Mucosa of descending colon (tissue), 3 donors: Measurements from ENCODE around the gene CMAS. TPM values are rescaled to one million over a fixed set of nuclear protein-coding genes. Genes with fewer than 3 reads are reported as not detected.
"Not testable (repeated sequence)": the region's sequence is repeated elsewhere in the genome, so short reads cannot be mapped to it uniquely, and the experiment has no call there.

Experiments used
- ATAC-seq: fragments of 200-7000 bp; cut with Tn5 transposase; one replicate; pipeline ENCODE4 v1.9.1; 2020; ENCODE audit warnings: mild to moderate bottlenecking, moderate library complexity
- DNase-seq, 3 donors: peaks; one replicate each; pipeline ENCODE4 v3.0.0-alpha.2; 2020
- H3K36me3 ChIP-seq: fragments of 200-600 bp; one replicate; pipeline ENCODE4 v1.8.0; 2021; ENCODE audit warnings: low read depth, mild to moderate bottlenecking
- H3K4me1 ChIP-seq: fragments of 200-600 bp; one replicate; pipeline ENCODE4 v1.8.0; 2021; ENCODE audit warnings: low read depth, mild to moderate bottlenecking
- H3K4me3 ChIP-seq: fragments of 200-600 bp; one replicate; pipeline ENCODE4 v1.8.0; 2021; ENCODE audit warnings: mild to moderate bottlenecking
- H3K9me3 ChIP-seq: fragments of 200-600 bp; one replicate; pipeline ENCODE4 v1.8.0; 2021; ENCODE audit warnings: mild to moderate bottlenecking
- CTCF ChIP-seq: fragments of 200-600 bp; IDR thresholded peaks from one replicate; pipeline ENCODE4 v1.8.0; 2022; ENCODE audit warnings: antibody characterized with exemption, mild to moderate bottlenecking
- intact Hi-C, 2 donors: fragments of 100-400 bp; cut with DNase I in 1 of 2; cut with micrococcal nuclease in 1 of 2; formaldehyde crosslinking; loops; one replicate each; pipeline versions ENCODE4 v1.11.0 to v1.11.1; 2022; cut with DNase I, micrococcal nuclease
- long read RNA-seq, 2 donors: library from polyadenylated mRNA; unstranded; transcript quantifications; one replicate each; pipeline ENCODE4 v2.0.0, GENCODE V29; 2019 to 2021
- total RNA-seq, 3 donors: library from RNA; stranded (reverse); fragmentation: NEBNext Ultra II Directional in 2 of 3; extraction: Animal tissue kit (Norgen Biotek cat#: 25700) in 2 of 3; gene quantifications; one replicate each; pipeline versions ENCODE4 v1.2.1 to v1.2.4, GENCODE V29; 2021 to 2023
- donor health status: DM: no; HTN: no; CAD: no; lungs with moderate emphysema.
- donor health status: DM: no; HTN: no; CAD: no.
- donor health status: DM: no; HTN: yes; CAD: no.

CMAS gene
- 100 to 1,000 TPM in 2 of 3 donors, 10 to 100 TPM in 1; 70.1 to 139 (median 121) TPM for total RNA-seq
- long read RNA-seq, donor 1, transcript CMAS-201 (8 exons, 1,787 nt), result major isoform, 127 of 137 reads
- long read RNA-seq, donor 1, partial matches to known transcripts, result 3 of 137 reads
- long read RNA-seq, donor 1, other reads (novel, unspliced or antisense), result 4 of 137 reads
- long read RNA-seq, donor 2, transcript CMAS-201 (8 exons, 1,787 nt), result major isoform, 144 of 182 reads
- long read RNA-seq, donor 2, partial matches to known transcripts, result 28 of 182 reads
- long read RNA-seq, donor 2, other reads (novel, unspliced or antisense), result 10 of 182 reads

- Histone ChIP-seq H3K4me3 (peak within 1 kb of the TSS; percentile 99), H3K9me3 (no peaks in the 10 kb centered on the region), H3K36me3 (no peaks in the 10 kb centered on the region), H3K4me1 (peaks cover 61% of the 10 kb centered on the region)
- peak; percentile 85 for ATAC-seq
- DNase-seq, result peak; percentile 86 to 92 (median 90)
- no peak for TF ChIP-seq CTCF
- intact Hi-C loops, result no loop called here
Observed at GRCh38 chr12:22046090-22046967, at the start of gene CMAS. Gene CMAS, plus strand, starts transcription at chr12:22046218. Its CDS starts 86 bp downstream, at chr12:22046304.

- Histone ChIP-seq H3K36me3 (no peaks in the 10 kb centered on the region), H3K9me3 (no peaks in the 10 kb centered on the region), H3K4me3 (no peak overlapping the region), H3K4me1 (no peaks in the 10 kb centered on the region)
- TF ChIP-seq CTCF, result no peak
- DNase-seq (no peak), ATAC-seq (no peak)
- intact Hi-C loops, result loop anchor here in 1 of 2 donors (10.0 kb wide), 1 partner anchor 303 kb away; no protein-coding TSS in a partner anchor
Observed at GRCh38 chr12:21998295-21998694, 47.7 kb upstream of the CMAS start.

- no peak for TF ChIP-seq CTCF
- Histone ChIP-seq H3K9me3 (no peaks in the 10 kb centered on the region), H3K4me1 (no peaks in the 10 kb centered on the region), H3K36me3 (no peaks in the 10 kb centered on the region), H3K4me3 (no peak overlapping the region)
- ATAC-seq (no peak), DNase-seq (no peak)
- intact Hi-C loops, result loop anchor here in 1 of 2 donors (10.0 kb wide), 1 partner anchor 304 kb away; no protein-coding TSS in a partner anchor
Observed at GRCh38 chr12:21998782-21999181, 47.2 kb upstream of the CMAS start.

GRCh38 chr12:22002430-22002829, 43.6 kb upstream of the CMAS start:
- intact Hi-C loops, result no loop called here
- DNase-seq (no peak), ATAC-seq (no peak)
- no peaks in the 10 kb centered on the region for H3K36me3 ChIP-seq
- H3K4me3 ChIP-seq, result no peak overlapping the region
- TF ChIP-seq CTCF, result no peak
- H3K4me1 ChIP-seq, result no peaks in the 10 kb centered on the region
- no peaks in the 10 kb centered on the region for H3K9me3 ChIP-seq

GRCh38 chr12:22007794-22008193, 38.2 kb upstream of the CMAS start:
- ATAC-seq, intact Hi-C loops, H3K9me3 ChIP-seq, H3K4me1 ChIP-seq, H3K4me3 ChIP-seq, H3K36me3 ChIP-seq, DNase-seq: not testable (repeated sequence)

- no peak for TF ChIP-seq CTCF
- H3K4me1 ChIP-seq, result no peaks in the 10 kb centered on the region
- H3K9me3 ChIP-seq, result no peaks in the 10 kb centered on the region
- H3K4me3 ChIP-seq, result no peak overlapping the region
- DNase-seq (no peak), ATAC-seq (no peak)
- intact Hi-C loops, result no loop called here
- H3K36me3 ChIP-seq, result no peaks in the 10 kb centered on the region
Observed at GRCh38 chr12:22008196-22008595, 37.8 kb upstream of the CMAS start.
